ENCODE results near the gene KBTBD6. TPM values are rescaled to one million over a fixed set of nuclear protein-coding genes. Genes with fewer than 3 reads are reported as not detected.

The KBTBD6 gene
- total and polyA plus RNA-seq, 2 of the 8 experiments (the other 6 are each of a cell fraction or from before 2014, with no cell fraction given) = 4.5 to 11.3 TPM

- TF ChIP-seq SIX5 (IDR thresholded peaks at IDR 0.05; ENCODE audit: low read depth, low read length) (no peak), SAP30 (IDR thresholded peaks at IDR 0.05; ENCODE audit: insufficient read depth, insufficient replicate concordance, low read length) (no peak), JUN (IDR thresholded peaks at IDR 0.05; ENCODE audit: low read depth, low read length) (no peak), TAF7 (optimal IDR thresholded peaks at IDR 0.05; ENCODE audit: borderline replicate concordance, low read depth, low read length) (peak; percentile 39), RBBP5 (IDR thresholded peaks at IDR 0.05; ENCODE audit: borderline replicate concordance, low read depth, low read length) (no peak), JUND (IDR thresholded peaks at IDR 0.05; ENCODE audit: low read length) (no peak), CHD1 (IDR thresholded peaks at IDR 0.05; ENCODE audit: low read depth, low read length) (no peak), SRF (IDR thresholded peaks at IDR 0.05; ENCODE audit: low read depth, low read length) (no peak), TBP (IDR thresholded peaks at IDR 0.05; ENCODE audit: low read depth, low read length) (peak; percentile 88), POU5F1 (IDR thresholded peaks at IDR 0.05; ENCODE audit: low read depth, low read length) (no peak), NRF1 (IDR thresholded peaks at IDR 0.05; ENCODE audit: low read depth, low read length) (no peak), YY1 (IDR thresholded peaks at IDR 0.05; ENCODE audit: low read depth, low read length) (peak; percentile 57), SIRT6 (IDR thresholded peaks at IDR 0.05; ENCODE audit: low read length) (no peak), FOSL1 (IDR thresholded peaks at IDR 0.05; ENCODE audit: insufficient read depth, low read depth, low read length) (no peak), ATF3 (IDR thresholded peaks at IDR 0.05; ENCODE audit: insufficient read depth, low read depth, low read length) (no peak)
Measured at GRCh38 chr13:41107584-41108014, 25.0 kb downstream of the KBTBD6 start (continued).

Data from H1 (cell line).